Stimulated activated naive CD4-positive, alpha-beta T cell (primary cell): Measurements from ENCODE around the gene PLEKHF1.

Source experiments
- DNase-seq, 6 experiments: peaks; one replicate each; lab custom pipeline; 2025; lab: John Stamatoyannopoulos, UW

Gene PLEKHF1

DNA sequence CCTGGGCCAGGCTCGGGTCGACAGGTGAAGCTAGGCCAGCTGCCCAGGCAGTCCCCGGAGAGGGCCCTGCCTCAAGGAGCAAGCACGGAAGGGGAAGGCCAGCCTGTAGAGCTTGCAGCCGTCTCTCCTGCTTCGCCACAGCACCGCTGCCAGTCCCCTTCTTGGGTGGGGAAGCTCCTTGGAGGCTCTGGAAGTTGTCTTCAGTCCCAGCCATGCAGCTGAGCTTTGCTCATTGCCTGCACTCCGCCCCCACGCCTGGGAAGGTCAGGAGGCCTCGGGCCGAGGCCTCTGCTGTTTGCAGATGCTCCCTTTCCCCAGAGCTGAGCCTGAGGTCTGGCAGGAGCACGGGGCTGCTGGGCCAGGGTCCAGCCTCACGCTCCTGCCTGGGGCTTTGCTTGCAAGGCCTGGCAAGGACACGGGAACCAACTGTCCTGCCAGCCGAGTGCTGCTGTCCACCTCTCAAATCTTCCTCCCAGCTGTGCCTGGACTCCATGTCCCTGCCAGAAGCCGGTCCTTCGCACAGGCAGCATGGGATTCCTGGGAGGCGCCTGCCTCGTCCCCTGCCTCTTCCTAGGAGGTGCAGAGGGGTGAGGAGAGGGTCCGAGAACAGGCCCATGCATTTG lies 13.3 kb downstream of the PLEKHF1 start:
- DNase-seq = no peak

DNA sequence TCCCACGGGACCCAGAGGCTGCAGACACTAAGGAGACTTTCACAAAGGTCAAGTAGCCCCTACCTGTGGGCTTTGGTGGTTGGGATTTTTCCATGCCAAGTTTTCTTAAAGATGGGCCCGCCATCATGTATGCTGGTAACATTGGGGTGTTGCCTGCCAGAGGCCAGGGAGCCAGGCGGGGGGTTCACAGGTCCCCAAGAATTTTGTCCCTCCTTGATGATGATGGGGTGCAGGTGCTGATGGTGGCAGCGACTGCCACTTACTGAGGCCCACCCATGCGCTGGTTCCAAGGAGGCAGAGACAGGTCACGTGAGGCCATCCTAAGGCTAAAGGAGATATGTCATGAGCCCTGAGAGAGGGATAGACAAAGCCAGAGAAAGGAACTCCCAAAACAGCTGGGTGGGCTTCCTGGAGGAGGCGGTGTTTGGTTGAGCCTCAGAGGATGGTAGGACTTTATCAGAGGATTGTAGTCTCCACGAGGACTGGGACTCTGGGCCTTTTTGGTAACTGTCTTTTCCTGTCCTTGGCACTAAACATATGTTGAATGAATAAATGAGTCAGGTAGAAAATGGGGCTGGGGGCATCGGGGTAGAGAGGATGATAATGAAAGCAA lies 14.4 kb downstream of the PLEKHF1 start:
- no peak for DNase-seq

DNA sequence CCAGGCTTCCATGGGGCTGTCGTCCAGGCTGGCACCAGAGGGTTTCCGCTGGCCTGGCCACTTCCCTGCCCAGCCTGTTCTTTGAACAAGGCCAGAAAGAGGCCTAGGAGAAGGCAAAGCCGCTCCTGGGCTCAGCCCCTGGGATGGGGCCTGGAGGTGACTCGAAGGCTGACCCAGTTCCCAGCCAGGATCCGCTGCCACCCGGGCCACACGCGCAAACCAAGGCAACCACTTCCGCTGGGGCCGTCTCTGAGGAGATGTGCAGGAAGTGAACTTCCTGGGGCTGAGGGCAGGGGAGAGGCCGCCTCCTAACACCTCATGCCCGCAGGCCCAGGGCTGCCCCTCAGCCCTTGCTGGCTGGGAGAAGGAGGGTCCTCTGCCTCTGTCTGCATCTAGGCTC lies 15.2 kb downstream of the PLEKHF1 start:
- DNase-seq = peak; percentile 48 to 76 (median 66)

DNA sequence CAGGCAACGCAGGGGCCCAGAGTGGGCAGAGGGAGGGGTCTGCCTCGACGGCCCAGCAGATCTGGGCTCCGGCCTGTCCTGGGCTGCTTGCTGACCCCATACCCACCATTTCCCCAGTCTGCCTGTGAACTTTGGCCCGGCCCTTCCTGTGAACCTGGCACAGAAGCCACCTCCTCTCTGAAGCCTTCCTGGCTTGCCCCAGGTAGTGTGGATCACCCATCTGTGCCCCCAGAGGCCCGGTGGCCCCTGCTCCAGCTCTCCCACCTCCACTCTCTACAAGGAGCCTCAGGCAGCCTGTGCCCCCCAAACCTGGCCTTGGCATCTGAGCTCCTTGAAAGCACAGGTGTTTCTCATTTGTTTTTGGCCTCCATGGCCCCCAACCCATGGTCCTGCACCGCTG lies 15.7 kb downstream of the PLEKHF1 start:
- DNase-seq = no peak

DNA sequence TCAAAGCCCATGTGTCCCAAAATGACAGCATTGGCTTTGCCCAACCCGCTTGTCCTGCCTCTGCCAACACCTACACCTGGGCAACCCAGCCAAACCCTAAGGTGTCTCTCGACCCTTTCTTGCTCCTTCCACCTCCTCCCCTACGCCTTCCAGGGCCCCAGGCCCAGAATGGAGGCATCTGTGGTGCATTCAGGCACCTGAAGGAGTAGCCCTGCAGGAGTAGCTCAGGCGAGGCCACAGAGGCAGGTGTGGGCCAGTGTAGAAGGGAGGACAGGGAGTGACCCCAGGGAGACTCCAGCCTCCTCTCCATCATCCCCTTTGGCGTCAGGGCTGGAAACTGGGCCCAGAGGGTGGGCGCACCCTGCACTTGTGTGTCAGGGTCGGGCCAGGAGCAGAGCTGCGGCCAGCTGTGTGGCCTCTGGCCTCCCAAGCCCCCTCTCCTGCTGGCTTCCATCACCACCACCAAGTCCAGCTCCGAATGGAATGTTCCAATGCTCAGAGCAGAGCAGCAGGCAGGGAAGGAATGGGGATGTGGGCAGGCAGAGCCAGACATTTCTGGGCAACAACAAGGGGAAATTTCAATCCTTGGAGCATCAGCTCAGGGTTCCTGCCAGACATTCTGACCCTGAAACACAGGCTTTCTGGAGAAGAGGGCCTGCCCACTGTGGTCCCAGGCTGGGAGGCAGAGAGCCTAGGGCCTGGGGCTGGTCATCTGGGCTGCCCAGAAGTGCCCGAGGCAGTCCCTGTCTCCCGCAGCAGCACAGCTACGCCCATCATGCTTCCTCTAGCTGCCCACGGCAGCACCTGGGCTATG lies 16.4 kb downstream of the PLEKHF1 start:
- DNase-seq = no peak

DNA sequence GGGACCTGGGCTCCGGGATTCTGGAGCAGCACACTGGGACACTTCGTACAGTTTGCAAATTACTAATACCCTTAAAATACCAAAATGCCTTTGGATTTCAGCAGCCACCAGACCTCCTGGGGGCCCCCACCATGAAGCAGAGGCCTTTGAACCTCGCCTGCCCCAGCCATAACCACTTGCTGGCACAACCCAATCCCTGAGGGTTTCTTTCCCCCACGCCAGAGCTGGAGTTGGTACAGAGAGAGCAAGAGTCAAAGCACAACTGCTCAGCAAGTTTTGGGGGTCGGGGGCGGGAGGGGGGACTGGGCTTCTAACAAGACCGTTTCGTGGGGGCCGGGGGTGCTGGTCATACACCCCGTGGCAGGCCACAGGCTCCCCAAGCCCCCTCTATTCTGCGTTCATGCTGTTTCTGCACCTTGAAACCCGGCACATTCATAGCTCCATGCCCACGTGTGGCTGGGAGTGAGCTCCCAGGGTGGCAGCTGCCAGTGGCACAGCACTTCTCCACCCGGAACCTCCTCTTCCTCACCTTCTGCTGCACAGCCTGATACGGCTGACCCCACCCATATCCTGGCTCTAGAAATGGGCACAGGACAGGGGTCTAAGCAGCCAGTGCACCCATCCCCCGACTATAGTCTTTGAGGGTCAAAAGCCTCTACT lies 17.1 kb downstream of the PLEKHF1 start:
- no peak for DNase-seq

DNA sequence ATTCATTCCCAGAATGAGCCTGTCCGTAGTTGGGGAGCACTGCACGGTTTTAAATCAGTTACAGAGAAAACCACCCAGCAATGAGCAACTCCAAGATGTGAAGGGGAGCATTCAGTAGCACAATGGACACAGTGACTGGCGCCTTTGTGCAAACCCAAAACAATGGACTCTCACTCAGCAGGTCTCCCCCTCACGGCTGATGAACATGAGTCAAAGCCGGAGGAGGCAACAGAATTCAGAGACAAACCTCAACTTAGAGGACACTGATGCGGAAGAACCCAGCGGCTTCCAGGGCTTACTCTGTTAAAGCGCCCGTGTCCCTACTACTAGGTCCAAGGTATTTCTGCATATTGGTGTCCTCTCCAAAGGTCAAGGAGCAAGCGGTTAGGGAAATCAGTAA lies 17.7 kb downstream of the PLEKHF1 start:
- no peak for DNase-seq

DNA sequence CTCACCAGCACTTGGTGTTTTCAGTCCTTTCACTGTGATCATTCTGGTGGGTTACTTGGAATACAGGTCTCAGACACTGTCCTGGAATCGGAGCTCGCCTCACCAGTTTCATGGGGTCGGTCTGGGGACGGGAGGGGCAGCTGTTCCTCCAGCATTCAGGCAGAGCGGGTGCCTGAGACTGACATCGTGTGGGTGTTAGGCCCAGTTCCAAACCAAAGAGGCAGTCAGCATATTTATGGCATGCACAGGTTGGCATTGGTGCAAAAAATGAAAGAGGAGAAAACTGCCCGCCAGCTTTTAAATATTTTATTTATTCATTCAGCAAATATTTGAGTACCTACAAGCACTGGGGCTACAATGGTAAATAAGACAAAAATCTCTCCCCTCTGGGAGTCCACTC lies 20.1 kb downstream of the PLEKHF1 start:
- no peak for DNase-seq

DNA sequence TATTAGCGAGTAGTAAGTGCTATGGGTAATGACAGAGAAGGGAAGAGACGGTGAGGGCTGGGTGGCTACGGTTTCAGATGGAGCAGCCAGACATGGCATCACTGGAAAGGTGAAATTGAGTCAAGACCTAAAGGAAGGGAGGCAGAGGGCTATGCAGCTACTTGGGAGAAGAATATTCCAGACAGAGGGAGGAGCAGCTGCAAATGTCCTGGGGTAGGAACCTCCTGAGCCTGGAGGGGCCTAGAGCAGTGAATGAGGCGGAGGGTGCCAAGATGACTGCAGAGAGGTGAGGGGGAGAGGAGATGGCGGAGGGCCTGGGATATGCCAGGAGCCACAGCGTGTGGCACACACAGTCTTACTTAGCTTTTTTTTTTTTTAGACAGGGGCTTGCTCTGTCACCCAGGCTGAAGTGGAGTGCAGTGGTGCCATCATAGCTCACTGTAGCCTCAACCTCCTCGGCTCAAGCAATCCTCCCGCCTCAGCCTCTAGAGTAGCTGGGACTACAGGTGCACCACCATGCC lies 21.1 kb downstream of the PLEKHF1 start:
- DNase-seq = no peak

DNA sequence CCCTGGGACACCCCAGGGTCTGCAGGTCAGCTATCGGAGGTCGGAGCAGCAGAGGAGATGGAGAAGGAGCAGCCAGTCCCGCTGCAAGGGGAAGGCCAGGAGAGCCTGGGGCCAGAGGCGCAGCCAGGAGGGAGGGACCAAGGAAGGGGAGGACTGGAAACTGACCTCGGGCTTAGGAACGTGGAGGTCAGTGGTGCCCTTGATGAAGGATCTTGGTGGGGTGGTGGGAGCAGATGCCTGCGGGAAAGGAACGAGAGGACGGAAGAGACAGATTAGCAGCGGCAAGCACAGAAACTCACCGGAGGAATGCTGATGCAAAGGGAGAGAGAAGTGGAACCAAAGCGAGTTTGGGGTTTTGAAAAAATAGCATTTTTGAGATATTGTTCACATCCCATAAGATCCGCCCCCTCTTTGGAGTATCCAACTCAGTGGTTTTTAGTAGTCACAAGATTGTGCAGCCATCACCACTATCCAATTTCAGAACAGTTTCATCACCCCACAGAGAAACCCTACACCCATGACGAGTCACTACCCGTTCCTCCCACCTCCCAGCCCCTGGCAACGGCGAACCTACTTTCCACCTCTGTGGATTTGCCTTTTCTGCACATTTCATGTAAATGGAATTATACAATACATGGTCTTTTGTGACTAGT lies 22.1 kb downstream of the PLEKHF1 start:
- no peak for DNase-seq

DNA sequence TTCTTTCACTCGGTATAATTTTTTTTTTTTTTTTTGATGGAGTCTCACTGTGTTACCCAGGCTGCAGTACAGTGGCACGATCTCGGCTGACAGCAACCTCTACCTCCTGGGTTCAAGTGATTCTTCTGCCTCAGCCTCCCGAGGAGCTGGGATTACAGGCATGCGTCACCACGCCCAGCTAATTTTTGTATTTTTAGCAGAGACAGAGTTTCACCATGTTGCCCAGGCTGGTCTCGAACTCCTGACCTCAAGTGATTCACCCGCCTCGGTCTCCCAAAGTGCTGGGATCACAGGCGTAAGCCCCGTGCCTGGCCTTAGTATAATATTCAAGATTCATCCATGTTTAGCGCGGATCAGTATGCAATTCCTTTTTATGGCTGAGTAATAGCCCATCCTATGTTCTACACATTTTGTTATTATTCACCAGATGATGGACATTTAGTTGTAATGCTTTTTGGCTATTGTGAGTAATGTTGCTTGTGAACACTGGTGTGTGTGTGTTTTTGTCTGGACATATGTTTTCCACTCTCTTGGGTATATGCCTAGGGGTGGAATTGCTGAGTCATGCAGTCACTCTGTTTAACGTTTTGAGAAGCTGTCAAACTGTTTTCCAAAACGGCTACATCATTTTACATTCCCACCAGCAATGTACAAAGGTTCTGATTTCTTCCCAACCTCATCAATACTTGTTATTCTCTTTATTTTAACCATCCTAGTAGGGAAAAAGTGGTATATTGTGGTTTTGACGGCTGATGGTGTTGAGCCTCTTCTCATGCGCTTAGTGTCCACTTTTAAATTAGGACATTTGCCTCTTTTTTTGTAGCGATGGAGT lies 22.9 kb downstream of the PLEKHF1 start:
- no peak for DNase-seq

DNA sequence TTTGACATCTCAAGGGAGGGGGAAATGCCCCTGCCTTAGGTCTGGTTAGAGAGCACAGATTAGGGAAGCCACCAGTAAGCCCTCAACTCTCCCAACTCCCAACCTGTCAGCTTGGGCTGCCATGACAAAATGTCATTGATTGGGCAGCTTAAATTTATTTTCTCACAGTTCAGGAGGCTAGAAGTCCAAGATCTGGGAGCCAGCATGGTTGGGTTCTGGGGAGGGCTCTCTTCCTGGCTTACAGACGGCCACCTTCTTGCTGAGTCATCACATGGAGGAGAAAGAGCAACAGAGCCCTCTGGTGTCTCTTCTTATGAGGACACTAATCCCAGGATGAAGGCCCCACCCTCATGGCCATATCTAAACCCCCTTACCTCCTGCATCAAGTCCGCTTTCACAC lies 25.6 kb downstream of the PLEKHF1 start:
- DNase-seq = peak in 5 of 6 experiments; percentile 22 to 65 (median 30)

DNA sequence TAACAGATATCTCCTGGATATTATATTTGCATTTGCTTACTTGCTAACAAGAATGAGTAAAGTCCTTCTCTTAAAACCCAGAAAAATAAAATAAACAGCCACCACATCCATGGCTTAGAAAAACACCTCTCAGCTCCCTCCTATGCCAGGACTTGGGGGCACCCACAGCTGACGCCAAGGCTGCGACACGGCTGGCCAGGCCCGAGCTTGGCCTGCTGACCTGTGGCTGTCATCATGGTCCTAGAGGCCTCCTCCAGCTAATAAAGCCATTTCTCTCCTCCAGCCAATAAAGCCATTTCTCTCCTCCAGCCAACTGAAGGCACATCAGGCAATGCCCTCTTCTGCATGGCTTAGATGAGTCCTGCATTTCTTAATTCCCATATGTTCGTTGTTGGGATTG lies 28.9 kb downstream of the PLEKHF1 start:
- DNase-seq = no peak

DNA sequence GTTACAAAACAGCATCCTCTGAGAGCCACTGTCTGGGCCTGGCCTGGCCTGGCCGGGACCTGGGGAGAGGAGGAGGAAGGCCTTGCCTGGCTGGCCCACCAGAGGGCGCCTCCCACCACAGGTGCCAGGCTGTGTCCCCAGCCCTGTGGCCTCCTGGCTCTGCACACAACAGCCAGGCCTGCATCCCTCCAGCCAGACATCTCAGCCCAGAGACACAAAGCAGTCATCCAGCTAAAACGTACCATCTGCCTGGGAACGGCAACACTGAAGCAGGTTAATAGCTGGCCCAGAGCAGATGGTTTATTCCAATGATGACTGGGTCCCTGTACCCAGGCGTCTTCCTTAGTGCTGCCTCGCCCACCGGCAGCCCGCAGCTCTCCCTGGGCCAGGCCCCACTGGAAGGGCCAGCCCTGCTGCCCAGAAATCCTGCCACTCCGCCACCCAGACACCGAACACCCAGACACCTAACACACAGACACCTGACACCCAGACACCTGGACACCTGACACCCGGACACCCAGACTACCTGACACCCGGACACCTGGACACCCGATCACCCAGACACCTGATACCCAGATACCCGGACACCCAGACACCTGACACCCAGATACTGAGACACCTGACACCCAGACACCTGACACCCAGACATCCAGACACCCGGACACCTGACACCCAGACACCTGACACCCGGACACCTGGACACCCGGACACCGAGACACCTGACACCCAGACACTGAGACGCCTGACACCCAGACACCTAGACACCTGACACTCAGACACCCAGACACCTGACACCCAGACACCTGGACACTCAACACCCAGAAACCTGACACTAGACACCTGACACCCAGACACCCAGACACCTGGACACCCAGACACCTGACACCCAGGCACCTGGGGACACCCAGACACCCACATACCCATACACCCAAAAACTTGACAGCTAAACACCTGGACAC lies 29.7 kb downstream of the PLEKHF1 start:
- peak; percentile 63 to 85 (median 75) for DNase-seq

DNA sequence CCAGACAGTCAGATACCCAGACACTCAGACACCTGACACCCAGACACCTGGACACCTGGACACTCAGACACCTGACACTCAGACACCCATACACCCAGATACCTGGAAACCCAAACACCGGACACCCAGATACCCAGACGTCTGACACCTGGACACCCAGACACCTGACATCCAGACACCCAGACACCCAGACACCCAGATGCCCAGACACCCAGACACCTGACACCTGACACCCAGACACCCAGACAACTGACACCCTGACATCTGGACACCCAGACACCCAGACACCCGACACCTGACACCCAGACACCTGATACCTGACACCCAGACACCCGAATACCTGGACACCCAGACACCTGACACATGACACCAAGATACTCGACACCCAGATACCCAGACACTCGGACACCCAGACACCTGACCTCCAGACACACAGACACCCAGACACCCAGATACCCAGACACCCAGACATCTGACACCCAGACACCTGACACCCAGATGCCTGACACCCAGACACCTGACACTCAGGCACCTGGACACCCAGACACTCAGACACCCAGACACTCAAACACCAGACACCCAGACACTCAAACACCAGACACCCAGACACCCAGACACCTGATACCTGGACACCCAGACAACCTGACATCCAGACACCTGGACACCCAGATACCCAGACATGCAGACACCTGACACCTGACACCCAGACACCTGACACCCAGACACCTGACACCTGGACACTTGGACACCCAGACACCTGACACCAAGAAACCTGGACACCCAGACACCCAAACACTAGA lies 30.7 kb downstream of the PLEKHF1 start:
- no peak for DNase-seq

DNA sequence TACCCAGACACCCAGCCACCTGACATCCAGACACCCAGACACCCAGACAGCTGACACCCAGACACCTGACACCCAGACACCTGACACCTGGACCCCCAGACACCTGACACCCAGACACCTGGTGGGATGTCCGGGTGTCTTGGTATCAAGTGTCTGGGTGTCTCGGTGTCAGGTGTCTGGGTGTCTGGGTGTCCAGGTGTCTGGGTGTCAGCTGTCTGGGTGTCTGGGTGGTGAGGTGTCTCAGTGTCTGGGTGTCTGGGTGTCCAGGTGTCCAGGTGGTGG lies 31.2 kb downstream of the PLEKHF1 start:
- DNase-seq = no peak

DNA sequence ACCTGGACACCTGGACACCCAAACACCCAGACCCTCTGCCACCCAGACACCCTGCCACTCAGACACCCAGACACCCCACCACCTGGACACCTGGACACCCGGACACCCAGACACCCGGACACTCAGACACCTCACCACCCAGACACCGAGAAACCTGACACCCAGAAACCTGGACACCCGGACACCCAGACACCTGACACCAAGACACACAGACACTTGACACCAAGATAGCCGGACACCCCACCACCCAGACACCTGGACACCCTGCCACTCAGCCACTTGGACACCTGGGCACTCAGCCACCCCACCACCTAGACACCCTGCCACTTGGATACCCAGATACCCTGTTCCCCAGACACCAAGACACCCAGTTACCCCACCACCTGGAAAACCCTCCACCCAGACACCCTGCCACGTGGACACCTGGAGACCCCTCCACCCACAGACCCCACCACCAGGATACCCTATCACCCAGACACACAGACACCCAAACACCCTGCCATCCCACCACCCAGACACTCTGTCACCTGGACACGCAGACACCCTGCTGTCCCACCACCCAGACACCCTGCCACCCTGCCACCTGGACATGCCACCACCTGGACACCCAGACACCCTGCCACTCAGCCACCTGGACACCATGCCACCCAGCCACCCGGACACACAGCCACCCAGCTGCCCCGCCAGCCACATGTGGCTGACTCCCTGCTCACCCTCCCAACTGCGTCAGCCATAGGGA lies 32.4 kb downstream of the PLEKHF1 start:
- DNase-seq = no peak

DNA sequence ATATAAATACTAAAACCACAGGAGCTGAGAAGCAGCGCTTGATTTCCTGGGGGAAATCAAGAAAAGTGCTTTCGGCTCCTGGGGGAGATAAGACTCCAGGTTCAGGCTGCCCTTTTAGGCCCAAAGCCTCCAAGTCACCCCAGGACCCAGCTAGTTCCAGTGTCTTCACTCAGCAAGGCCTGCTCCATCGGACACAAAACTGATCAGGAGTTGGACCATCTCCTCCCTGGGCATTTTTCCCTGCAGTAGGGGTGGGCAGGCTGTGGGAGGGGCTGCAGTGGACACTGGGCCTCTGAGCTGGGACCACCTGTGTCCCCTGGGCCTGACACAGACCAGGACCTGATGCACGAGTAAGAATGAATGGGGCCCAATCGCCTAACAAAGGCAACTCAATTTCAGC lies 34.6 kb downstream of the PLEKHF1 start:
- no peak for DNase-seq

DNA sequence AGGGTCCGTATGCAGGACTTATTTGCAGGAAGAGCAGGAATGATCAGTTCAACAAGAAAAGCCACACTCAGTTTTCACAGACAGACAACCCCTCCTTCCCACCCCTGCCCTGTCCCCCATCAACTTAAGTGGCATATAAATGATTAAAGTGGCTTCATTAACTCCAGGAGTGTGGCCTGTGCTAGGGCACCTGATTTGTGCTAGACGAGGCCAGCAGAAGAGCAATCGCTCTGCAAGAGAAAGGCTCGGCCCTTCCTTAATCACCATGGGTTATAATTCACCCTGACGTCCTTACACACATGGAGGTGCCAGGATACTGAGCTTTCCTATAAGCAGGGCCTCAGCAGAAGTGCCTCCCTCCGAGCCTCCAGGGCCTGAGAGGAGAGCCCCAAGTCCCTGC lies 35.2 kb downstream of the PLEKHF1 start:
- no peak for DNase-seq
